ENCODE measurements around the gene RSPH3. TPM values are rescaled to one million over a fixed set of nuclear protein-coding genes. Genes with fewer than 3 reads are reported as not detected.
"Not testable (repeated sequence)": the region's sequence is repeated elsewhere in the genome, so short reads cannot be mapped to it uniquely, and the experiment has no call there.

RSPH3 gene
- total RNA-seq, 2 experiments from 2014 or later = 3.4 to 3.7 TPM

GRCh38 chr6:158996856-158997255, 3.1 kb downstream of the RSPH3 start:
- DNase-seq = no peak
- Mint-ChIP-seq H3K27me3 (no peaks in the 10 kb centered on the region), H3K9me3 (no peaks in the 10 kb centered on the region), H3K27ac (no peak overlapping the region), H3K36me3 (ENCODE audit: low read depth) (peaks cover 2% of the 10 kb centered on the region), H3K4me1 (peaks cover 45% of the 10 kb centered on the region), H3K4me3 (no peak overlapping the region)
- POLR2A ChIA-PET = no interaction called here
- CTCF ChIA-PET = interaction anchor here (1.8 kb wide), 1 partner anchor 138 kb away, joined by 4 read pairs; no protein-coding TSS in a partner anchor

GRCh38 chr6:158993639-158994038, 6.4 kb downstream of the RSPH3 start:
- ChIA-PET CTCF (interaction anchor here (0.6 to 1.2 kb wide), 3 partner anchors 117 to 778 kb away, joined by 3 to 5 read pairs (median 3); no protein-coding TSS in a partner anchor), POLR2A (interaction anchor here (1.0 kb wide), 1 partner anchor 204 kb away, joined by 6 read pairs; no protein-coding TSS in a partner anchor)
- no peak overlapping the region for H3K27ac Mint-ChIP-seq
- H3K36me3 Mint-ChIP-seq (ENCODE audit: low read depth) = peaks cover 16% of the 10 kb centered on the region
- DNase-seq = no peak
- no peak overlapping the region for H3K4me3 Mint-ChIP-seq
- peaks cover under 1% of the 10 kb centered on the region for H3K9me3 Mint-ChIP-seq
- peaks cover 36% of the 10 kb centered on the region for H3K4me1 Mint-ChIP-seq
- H3K27me3 Mint-ChIP-seq = no peaks in the 10 kb centered on the region

- H3K27ac Mint-ChIP-seq = no peak overlapping the region
- H3K9me3 Mint-ChIP-seq = peaks cover 9% of the 10 kb centered on the region
- H3K4me1 Mint-ChIP-seq = peaks cover 28% of the 10 kb centered on the region
- no peaks in the 10 kb centered on the region for H3K27me3 Mint-ChIP-seq
- POLR2A ChIA-PET = interaction anchor here (1.1 kb wide), 2 partner anchors 9 to 122 kb away, joined by 3 to 5 read pairs; partner anchors contain the start of gene RSPH3
- no peak for DNase-seq
- peaks cover 21% of the 10 kb centered on the region for H3K36me3 Mint-ChIP-seq (ENCODE audit: low read depth)
- CTCF ChIA-PET = interaction anchor here (1.0 to 1.8 kb wide), 5 partner anchors 9 to 300 kb away, joined by 3 to 7 read pairs (median 4); partner anchors contain the start of gene RSPH3
- no peak overlapping the region for H3K4me3 Mint-ChIP-seq
These were observed 8.8 kb downstream of the RSPH3 start for GRCh38 chr6:158991017-158991723.

- H3K9me3 Mint-ChIP-seq, DNase-seq, H3K27ac Mint-ChIP-seq, POLR2A ChIA-PET, H3K27me3 Mint-ChIP-seq, H3K4me3 Mint-ChIP-seq: not testable (repeated sequence)
- Mint-ChIP-seq H3K4me1 (peaks cover 16% of the 10 kb centered on the region), H3K36me3 (ENCODE audit: low read depth) (peaks cover 21% of the 10 kb centered on the region)
- CTCF ChIA-PET = interaction anchor here (0.7 kb wide), 1 partner anchor 18 kb away, joined by 3 read pairs; no protein-coding TSS in a partner anchor
These were observed 10.3 kb downstream of the RSPH3 start for GRCh38 chr6:158989711-158990110.

GRCh38 chr6:158988477-158988876, 11.5 kb downstream of the RSPH3 start:
- Mint-ChIP-seq H3K4me3 (no peak overlapping the region), H3K27me3 (no peaks in the 10 kb centered on the region), H3K36me3 (ENCODE audit: low read depth) (peaks cover 21% of the 10 kb centered on the region), H3K27ac (no peak overlapping the region), H3K9me3 (peaks cover 9% of the 10 kb centered on the region), H3K4me1 (peaks cover 15% of the 10 kb centered on the region)
- no peak for DNase-seq
- CTCF ChIA-PET = interaction anchor here (0.8 to 1.4 kb wide), 2 partner anchors 20 to 122 kb away, joined by 3 read pairs; no protein-coding TSS in a partner anchor
- POLR2A ChIA-PET = interaction anchor here (1.2 kb wide), 1 partner anchor 134 kb away, joined by 3 read pairs; no protein-coding TSS in a partner anchor

GRCh38 chr6:158987657-158988056, 12.3 kb downstream of the RSPH3 start:
- Mint-ChIP-seq H3K4me3 (no peak overlapping the region), H3K9me3 (peaks cover 9% of the 10 kb centered on the region), H3K4me1 (peaks cover 15% of the 10 kb centered on the region), H3K27ac (no peak overlapping the region), H3K27me3 (no peaks in the 10 kb centered on the region), H3K36me3 (ENCODE audit: low read depth) (peaks cover 19% of the 10 kb centered on the region)
- DNase-seq = no peak
- CTCF ChIA-PET = interaction anchor here (0.7 to 1.4 kb wide), 2 partner anchors 11 to 21 kb away, joined by 3 read pairs; no protein-coding TSS in a partner anchor
- POLR2A ChIA-PET = interaction anchor here (1.2 kb wide), 1 partner anchor 133 kb away, joined by 3 read pairs; no protein-coding TSS in a partner anchor

GRCh38 chr6:158978757-158979156, 21.2 kb downstream of the RSPH3 start:
- Mint-ChIP-seq H3K4me3 (no peak overlapping the region), H3K36me3 (ENCODE audit: low read depth) (no peaks in the 10 kb centered on the region), H3K27ac (no peak overlapping the region), H3K4me1 (peaks cover 2% of the 10 kb centered on the region), H3K27me3 (no peaks in the 10 kb centered on the region), H3K9me3 (no peaks in the 10 kb centered on the region)
- ChIA-PET POLR2A (interaction anchor here (1.5 kb wide), 1 partner anchor 16 kb away, joined by 3 read pairs; no protein-coding TSS in a partner anchor), CTCF (interaction anchor here (1.3 kb wide), 1 partner anchor 131 kb away, joined by 4 read pairs; no protein-coding TSS in a partner anchor)
- DNase-seq = no peak

- H3K4me1 Mint-ChIP-seq = peaks cover 2% of the 10 kb centered on the region
- no peak overlapping the region for H3K27ac Mint-ChIP-seq
- no peaks in the 10 kb centered on the region for H3K27me3 Mint-ChIP-seq
- POLR2A ChIA-PET = no interaction called here
- CTCF ChIA-PET = interaction anchor here (0.9 to 1.8 kb wide), 5 partner anchors 10 to 286 kb away, joined by 3 to 7 read pairs (median 4); no protein-coding TSS in a partner anchor
- H3K4me3 Mint-ChIP-seq = no peak overlapping the region
- DNase-seq = no peak
- no peaks in the 10 kb centered on the region for H3K9me3 Mint-ChIP-seq
- no peaks in the 10 kb centered on the region for H3K36me3 Mint-ChIP-seq (ENCODE audit: low read depth)
These were observed 22.6 kb downstream of the RSPH3 start for GRCh38 chr6:158977382-158977781.

GRCh38 chr6:158972241-158973233, 27.5 kb downstream of the RSPH3 start:
- peaks cover 2% of the 10 kb centered on the region for H3K4me1 Mint-ChIP-seq
- no peak overlapping the region for H3K4me3 Mint-ChIP-seq
- no peak for DNase-seq
- peaks cover 15% of the 10 kb centered on the region for H3K36me3 Mint-ChIP-seq (ENCODE audit: low read depth)
- CTCF ChIA-PET = interaction anchor here (0.6 to 4.0 kb wide), 26 partner anchors 10 to 759 kb away, joined by 3 to 24 read pairs (median 4); partner anchors contain the start of gene RSPH3
- H3K9me3 Mint-ChIP-seq = peaks cover 8% of the 10 kb centered on the region
- H3K27ac Mint-ChIP-seq = no peak overlapping the region
- H3K27me3 Mint-ChIP-seq = peaks cover 1% of the 10 kb centered on the region
- POLR2A ChIA-PET = interaction anchor here (0.7 to 1.3 kb wide), 5 partner anchors 14 to 268 kb away, joined by 3 read pairs; no protein-coding TSS in a partner anchor

- H3K9me3 Mint-ChIP-seq = peaks cover 12% of the 10 kb centered on the region
- peaks cover 18% of the 10 kb centered on the region for H3K36me3 Mint-ChIP-seq (ENCODE audit: low read depth)
- H3K27me3 Mint-ChIP-seq = peaks cover 5% of the 10 kb centered on the region
- no peak overlapping the region for H3K4me3 Mint-ChIP-seq
- no peak overlapping the region for H3K27ac Mint-ChIP-seq
- DNase-seq = no peak
- peaks cover 2% of the 10 kb centered on the region for H3K4me1 Mint-ChIP-seq
- CTCF ChIA-PET = interaction anchor here (0.8 to 2.5 kb wide), 15 partner anchors 9 to 267 kb away, joined by 3 to 13 read pairs (median 4); no protein-coding TSS in a partner anchor
- POLR2A ChIA-PET = interaction anchor here (0.8 to 1.6 kb wide), 2 partner anchors 101 to 176 kb away, joined by 3 to 5 read pairs; no protein-coding TSS in a partner anchor
These were observed 29.2 kb downstream of the RSPH3 start for GRCh38 chr6:158970640-158971275.

GRCh38 chr6:158969148-158969547, 30.9 kb downstream of the RSPH3 start:
- POLR2A ChIA-PET = no interaction called here

More at GRCh38 chr6:158969148-158969547, 30.9 kb downstream of the RSPH3 start:
- no peak overlapping the region for H3K4me3 Mint-ChIP-seq
- peaks cover 15% of the 10 kb centered on the region for H3K27me3 Mint-ChIP-seq
- DNase-seq = no peak
- CTCF ChIA-PET = no interaction called here
- H3K27ac Mint-ChIP-seq = no peak overlapping the region
- H3K36me3 Mint-ChIP-seq (ENCODE audit: low read depth) = peaks cover 18% of the 10 kb centered on the region
- H3K4me1 Mint-ChIP-seq = peaks cover 2% of the 10 kb centered on the region
- H3K9me3 Mint-ChIP-seq = peaks cover 12% of the 10 kb centered on the region
